HCT116 (cell line): ENCODE measurements around the gene CFAP46.

Experiments used
- ATF3 ChIP-seq: IDR thresholded peaks from 2 replicates; pipeline ENCODE4 v1.6.1; 2012
- CTCF ChIP-seq, 3 experiments: fragments of 200-600 bp in 1 of 3; sonication (generic) in 1 of 3; IDR thresholded peaks in 2 of 3; conservative IDR thresholded peaks in 1 of 3; 2 replicates each; pipeline ENCODE4 v1.5.1; 2012 to 2017; ENCODE audit warnings: low read depth in 2 of 3, low read length in 2 of 3, antibody characterized with exemption in 1 of 3, borderline replicate concordance in 1 of 3, control low read depth in 1 of 3, mild to moderate bottlenecking in 1 of 3, mixed read lengths in 1 of 3, mixed run types in 1 of 3, moderate library complexity in 1 of 3; ENCODE audit not compliant: insufficient read depth in 1 of 3
- POLR2A ChIP-seq: IDR thresholded peaks from 2 replicates; pipeline ENCODE4 v1.7.0; 2011; ENCODE audit warnings: borderline replicate concordance; ENCODE audit not compliant: insufficient read depth, insufficient read length; ENCODE audit errors: extremely low read depth
- POLR2AphosphoS5 ChIP-seq: IDR thresholded peaks from 2 replicates; pipeline ENCODE4 v1.6.1; 2011; ENCODE audit warnings: mild to moderate bottlenecking, low read depth, low read length, moderate library complexity
- TCF7L2 ChIP-seq: IDR thresholded peaks from 2 replicates; pipeline ENCODE4 v1.7.0; 2011; ENCODE audit warnings: borderline replicate concordance, inconsistent platforms; ENCODE audit not compliant: insufficient read depth, insufficient read length; ENCODE audit errors: extremely low read depth
- YY1 ChIP-seq: IDR thresholded peaks from 2 replicates; pipeline ENCODE4 v1.6.1; 2011; ENCODE audit warnings: low read length, low read depth, moderate library complexity, mild to moderate bottlenecking; ENCODE audit not compliant: insufficient replicate concordance; ENCODE audit errors: extremely low read depth
- ZNF274 ChIP-seq: fragments of 200-500 bp; sonication (Bioruptor generic); IDR thresholded peaks from 2 replicates; pipeline ENCODE4 v1.6.1; 2014; ENCODE audit warnings: mild to moderate bottlenecking, low read depth, low read length, inconsistent platforms

GRCh38 chr10:132906836-132907235 lies 35.5 kb downstream of the CFAP46 start:
- TF ChIP-seq POLR2A (no peak), YY1 (no peak), ATF3 (no peak), CTCF (IDR thresholded peaks at IDR 0.05 in 2 of 3, conservative IDR thresholded peaks at IDR 0.05 in 1 of 3; ENCODE audit: borderline replicate concordance in 1 of 3, insufficient read depth in 1 of 3, low read depth in 2 of 3, low read length in 2 of 3) (no peak), POLR2AphosphoS5 (no peak), TCF7L2 (no peak), ZNF274 (no peak)
